Adrenal gland (tissue), 5 donors: ENCODE data around the gene NFKBIE.

Experiments
- POLR2A ChIP-seq, 2 donors: fragments of 450-650 bp; IDR thresholded peaks; one replicate each; pipeline ENCODE4 v1.6.1; 2017; ENCODE audit warnings: antibody characterized with exemption in 2 of 2, mild to moderate bottlenecking in 2 of 2, moderate library complexity in 1 of 2
- TF ChIP-seq, protein P1 (sequence below), 6 experiments: fragments of 450-650 bp in 4 of 6; fragments of 200-600 bp in 2 of 6; sonication (generic) in 1 of 6; IDR thresholded peaks; 1 replicate in 5 of 6; 2 replicates in 1 of 6; pipeline versions ENCODE4 v1.5.1 to v1.8.0; 2016 to 2021; ENCODE audit warnings: antibody characterized with exemption in 6 of 6, mild to moderate bottlenecking in 2 of 6, moderate library complexity in 1 of 6
- donor health status: DM: no; HTN: no; CAD: no.

DNA sequence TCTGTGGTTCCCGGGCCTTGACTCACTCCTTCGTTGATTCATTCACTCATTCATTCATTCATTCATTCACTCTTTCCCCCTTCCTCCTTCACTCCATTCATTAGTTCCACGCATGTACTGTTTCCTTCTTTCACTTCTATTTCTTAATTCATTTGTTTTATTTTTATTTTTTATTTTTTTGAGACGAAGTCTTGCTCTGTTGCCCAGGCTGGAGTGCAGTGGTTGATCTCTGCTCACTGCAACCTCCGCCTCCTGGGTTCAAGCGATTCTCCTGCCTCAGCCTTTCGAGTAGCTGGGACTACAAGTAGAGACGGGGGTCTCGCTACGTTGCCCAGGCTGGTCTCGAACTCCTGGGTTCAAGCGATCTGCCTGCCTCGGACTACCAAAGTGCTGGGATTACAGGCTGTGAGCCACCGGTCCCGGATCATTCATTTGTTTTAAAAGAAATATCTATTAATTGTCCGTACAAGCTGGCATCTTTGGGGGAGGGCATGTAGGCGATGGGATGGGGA, 427 bp upstream of the NFKBIE start:
- TF ChIP-seq, protein P1, sequence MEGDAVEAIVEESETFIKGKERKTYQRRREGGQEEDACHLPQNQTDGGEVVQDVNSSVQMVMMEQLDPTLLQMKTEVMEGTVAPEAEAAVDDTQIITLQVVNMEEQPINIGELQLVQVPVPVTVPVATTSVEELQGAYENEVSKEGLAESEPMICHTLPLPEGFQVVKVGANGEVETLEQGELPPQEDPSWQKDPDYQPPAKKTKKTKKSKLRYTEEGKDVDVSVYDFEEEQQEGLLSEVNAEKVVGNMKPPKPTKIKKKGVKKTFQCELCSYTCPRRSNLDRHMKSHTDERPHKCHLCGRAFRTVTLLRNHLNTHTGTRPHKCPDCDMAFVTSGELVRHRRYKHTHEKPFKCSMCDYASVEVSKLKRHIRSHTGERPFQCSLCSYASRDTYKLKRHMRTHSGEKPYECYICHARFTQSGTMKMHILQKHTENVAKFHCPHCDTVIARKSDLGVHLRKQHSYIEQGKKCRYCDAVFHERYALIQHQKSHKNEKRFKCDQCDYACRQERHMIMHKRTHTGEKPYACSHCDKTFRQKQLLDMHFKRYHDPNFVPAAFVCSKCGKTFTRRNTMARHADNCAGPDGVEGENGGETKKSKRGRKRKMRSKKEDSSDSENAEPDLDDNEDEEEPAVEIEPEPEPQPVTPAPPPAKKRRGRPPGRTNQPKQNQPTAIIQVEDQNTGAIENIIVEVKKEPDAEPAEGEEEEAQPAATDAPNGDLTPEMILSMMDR (IDR thresholded peaks at IDR 0.05), result no peak
- no peak for TF ChIP-seq POLR2A (IDR thresholded peaks at IDR 0.05)
